Psoas muscle (tissue), 8 donors: ENCODE results near the gene CD9. TPM values are rescaled to one million over a fixed set of nuclear protein-coding genes. Genes with fewer than 3 reads are reported as not detected.
A peak's percentile ranks its signal among the peaks of the same experiment; 100 is the strongest.

ENCODE experiments used
- ATAC-seq, 4 donors: fragments of 200-7000 bp; cut with Tn5 transposase; one replicate each; pipeline ENCODE4 v1.9.1; 2020; ENCODE audit warnings: moderate library complexity in 3 of 4, mild to moderate bottlenecking in 2 of 4
- DNase-seq, 2 donors: peaks; one replicate each; pipeline ENCODE4 v3.0.0-alpha.2; 2020
- H3K27ac ChIP-seq: fragments of 200-600 bp; one replicate; pipeline ENCODE4 v1.8.0; 2022
- H3K27me3 ChIP-seq, 3 donors: fragments of 200-600 bp in 1 of 3; one replicate each; pipeline versions ENCODE4 v1.6.1 to v1.8.0; 2013 to 2022; ENCODE audit warnings: low read length in 2 of 3, mild to moderate bottlenecking in 2 of 3, moderate library complexity in 1 of 3; ENCODE audit not compliant: insufficient read depth in 3 of 3
- H3K36me3 ChIP-seq, 2 donors: fragments of 200-600 bp in 1 of 2; one replicate each; pipeline versions ENCODE4 v1.6.1 to v1.8.0; 2013 to 2022; ENCODE audit warnings: low read depth in 1 of 2, mild to moderate bottlenecking in 1 of 2, moderate library complexity in 1 of 2; ENCODE audit not compliant: insufficient read depth in 1 of 2
- H3K4me1 ChIP-seq: fragments of 200-600 bp; one replicate; pipeline ENCODE4 v1.8.0; 2022
- H3K4me3 ChIP-seq: fragments of 200-600 bp; one replicate; pipeline ENCODE4 v1.8.0; 2022; ENCODE audit warnings: mild to moderate bottlenecking
- H3K9me3 ChIP-seq: fragments of 200-600 bp; one replicate; pipeline ENCODE4 v1.8.0; 2022
- WGBS, 3 donors: extraction: QIAGEN DNeasy Blood & Tissue Kit; methylation state at CpG; one replicate each; pipeline versions ENCODE4 v1.1.6 to v1.1.7; 2013; 5-methylcytosine and 5-hydroxymethylcytosine counted together
- intact Hi-C, 2 donors: fragments of 100-400 bp; cut with DNase I; formaldehyde crosslinking; loops; one replicate each; pipeline versions ENCODE4 v1.11.0 to v1.14.2; 2022
- polyA plus RNA-seq, 3 donors: library from polyadenylated mRNA; stranded (reverse); fragments of 200-250 nt; gene quantifications; one replicate each; pipeline ENCODE4 v1.2.3, GENCODE V29; 2013
- total RNA-seq, 4 donors: library from RNA; stranded (reverse); fragmentation: NEBNext Ultra II Directional in 2 of 4; extraction: Animal tissue kit (Norgen Biotek cat#: 25700) in 2 of 4; gene quantifications; one replicate each; pipeline versions ENCODE4 v1.2.1 to v1.2.4, GENCODE V29; 2021 to 2023
- TF ChIP-seq, protein P1 (sequence below): fragments of 200-600 bp; IDR thresholded peaks from one replicate; pipeline ENCODE4 v1.8.0; 2022; ENCODE audit warnings: antibody characterized with exemption
- donor health status: healthy with polysubstance abuse.
- donor health status: DM: no; HTN: no; CAD: no; lungs with moderate emphysema.
- donor health status: Bipolar disorder and iron deficiency.
- donor health status: healthy.
- donor health status: DM: yes; HTN: yes; CAD: no.
- donor health status: DM: no; HTN: no; CAD: no.
- donor health status: DM: no; HTN: no; CAD: no.
- donor health status: DM: yes; HTN: yes; CAD: no.

Gene CD9
- total and polyA plus RNA-seq, 7 donors: 23.0 to 90.9 (median 37.4) TPM

DNA sequence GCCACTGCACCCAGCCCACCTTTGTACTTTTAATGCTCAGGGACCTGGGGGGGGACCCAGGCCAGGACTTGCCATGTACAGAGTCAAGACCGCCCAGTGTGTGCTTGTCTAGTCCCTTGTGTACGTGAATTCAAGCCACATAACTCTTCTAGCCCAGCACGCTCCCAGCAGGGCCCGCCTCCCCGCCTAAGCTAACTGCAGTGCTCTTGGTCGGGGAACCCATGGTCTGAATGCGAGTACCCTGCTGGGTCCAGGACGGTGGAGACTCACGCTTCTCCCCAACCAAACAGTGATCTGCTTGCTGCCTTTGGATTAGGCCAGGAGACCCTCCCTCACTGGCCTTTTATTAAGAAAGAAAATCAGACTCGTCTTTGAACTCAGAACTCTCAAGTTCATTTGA lies 23.3 kb downstream of the CD9 start:
- intact Hi-C loops: loop anchor here in 1 of 2 donors (10.0 kb wide), 1 partner anchor 1719 kb away; no protein-coding TSS in a partner anchor
- TF ChIP-seq, protein P1, sequence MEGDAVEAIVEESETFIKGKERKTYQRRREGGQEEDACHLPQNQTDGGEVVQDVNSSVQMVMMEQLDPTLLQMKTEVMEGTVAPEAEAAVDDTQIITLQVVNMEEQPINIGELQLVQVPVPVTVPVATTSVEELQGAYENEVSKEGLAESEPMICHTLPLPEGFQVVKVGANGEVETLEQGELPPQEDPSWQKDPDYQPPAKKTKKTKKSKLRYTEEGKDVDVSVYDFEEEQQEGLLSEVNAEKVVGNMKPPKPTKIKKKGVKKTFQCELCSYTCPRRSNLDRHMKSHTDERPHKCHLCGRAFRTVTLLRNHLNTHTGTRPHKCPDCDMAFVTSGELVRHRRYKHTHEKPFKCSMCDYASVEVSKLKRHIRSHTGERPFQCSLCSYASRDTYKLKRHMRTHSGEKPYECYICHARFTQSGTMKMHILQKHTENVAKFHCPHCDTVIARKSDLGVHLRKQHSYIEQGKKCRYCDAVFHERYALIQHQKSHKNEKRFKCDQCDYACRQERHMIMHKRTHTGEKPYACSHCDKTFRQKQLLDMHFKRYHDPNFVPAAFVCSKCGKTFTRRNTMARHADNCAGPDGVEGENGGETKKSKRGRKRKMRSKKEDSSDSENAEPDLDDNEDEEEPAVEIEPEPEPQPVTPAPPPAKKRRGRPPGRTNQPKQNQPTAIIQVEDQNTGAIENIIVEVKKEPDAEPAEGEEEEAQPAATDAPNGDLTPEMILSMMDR: no peak
- 92 to 95% (median 92%) methylated on average over 10 of the region's 10 CpGs for WGBS, 3 donors
- no peaks in the 10 kb centered on the region for H3K36me3 ChIP-seq
- H3K9me3 ChIP-seq: no peaks in the 10 kb centered on the region
- DNase-seq (no peak), ATAC-seq (no peak)
- no peak overlapping the region for H3K4me3 ChIP-seq
- peak overlapping the region; percentile 84 for H3K27ac ChIP-seq
- no peaks in the 10 kb centered on the region for H3K27me3 ChIP-seq
- H3K4me1 ChIP-seq: peaks cover 60% of the 10 kb centered on the region

- peak; percentile 56 to 76 for DNase-seq
- peaks cover 70% of the 10 kb centered on the region for H3K4me1 ChIP-seq
- intact Hi-C loops: loop anchor here in 1 of 2 donors (10.0 kb wide), 1 partner anchor 1720 kb away; no protein-coding TSS in a partner anchor
- no peak overlapping the region for H3K4me3 ChIP-seq
- TF ChIP-seq, protein P1: no peak
- no peaks in the 10 kb centered on the region for H3K9me3 ChIP-seq
- no peaks in the 10 kb centered on the region for H3K27me3 ChIP-seq
- 40 to 66% (median 51%) methylated on average over 10 of the region's 10 CpGs for WGBS, 3 donors
- H3K27ac ChIP-seq: peak overlapping the region; percentile 84
- no peaks in the 10 kb centered on the region for H3K36me3 ChIP-seq
- peak in 3 of 4 donors; percentile 28 to 52 (median 34) for ATAC-seq
These were observed 24.4 kb downstream of the CD9 start for GRCh38 chr12:6224550-6224949.

GRCh38 chr12:6225630-6226001 lies 25.4 kb downstream of the CD9 start:
- TF ChIP-seq, protein P1: no peak
- Histone ChIP-seq H3K4me3 (peak overlapping the region; percentile 56), H3K4me1 (peaks cover 76% of the 10 kb centered on the region), H3K36me3 (no peaks in the 10 kb centered on the region), H3K27ac (peak overlapping the region; percentile 84), H3K27me3 (no peaks in the 10 kb centered on the region), H3K9me3 (no peaks in the 10 kb centered on the region)
- 47 to 65% (median 52%) methylated on average over 5 of the region's 5 CpGs for WGBS, 3 donors
- DNase-seq: no peak
- no peak for ATAC-seq
- intact Hi-C loops: loop anchor here in 1 of 2 donors (10.0 kb wide), 1 partner anchor 1721 kb away; no protein-coding TSS in a partner anchor

- ATAC-seq: peak; percentile 70 to 79 (median 75)
- intact Hi-C loops: loop anchor here in 1 of 2 donors (10.0 kb wide), 1 partner anchor 1721 kb away; no protein-coding TSS in a partner anchor
- H3K4me1 ChIP-seq: peaks cover 77% of the 10 kb centered on the region
- H3K36me3 ChIP-seq: no peaks in the 10 kb centered on the region
- peak overlapping the region; percentile 56 for H3K4me3 ChIP-seq
- TF ChIP-seq, protein P1: no peak
- H3K27ac ChIP-seq: peak overlapping the region; percentile 84
- H3K27me3 ChIP-seq: no peaks in the 10 kb centered on the region
- WGBS, 3 donors: 3 to 6% (median 5%) methylated on average over 12 of the region's 12 CpGs
- DNase-seq: peak; percentile 62 to 84
- no peaks in the 10 kb centered on the region for H3K9me3 ChIP-seq
These were observed 25.9 kb downstream of the CD9 start for GRCh38 chr12:6226002-6226678.
